ENCODE data around the gene PDZRN3. TPM values are rescaled to one million over a fixed set of nuclear protein-coding genes. Genes with fewer than 3 reads are reported as not detected.

The PDZRN3 gene
- total and polyA plus RNA-seq, 4 donors: 33.6 to 86.3 (median 52.6) TPM

DNA sequence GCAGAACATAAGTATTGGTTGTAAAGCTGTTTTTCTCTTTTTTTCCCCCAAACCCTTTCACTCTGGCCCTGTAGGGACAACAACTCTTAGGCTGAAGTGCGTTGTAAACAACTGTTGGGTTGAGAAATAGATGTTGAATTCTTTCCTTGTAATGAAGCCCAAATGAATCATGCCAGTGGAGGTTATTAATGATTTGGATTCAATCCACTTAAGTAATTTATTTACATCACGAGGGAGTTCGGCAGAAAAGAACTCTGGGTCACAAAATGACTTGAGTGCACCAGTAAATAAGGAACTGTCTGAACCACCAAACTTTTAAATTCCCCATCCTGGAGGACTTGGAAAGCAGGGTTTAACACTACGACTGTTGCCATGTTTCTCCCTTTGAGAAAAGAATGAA is 218.9 kb downstream of the PDZRN3 start:
- 43 to 45% methylated on average over 4 of the region's 4 CpGs for WGBS, 2 donors
- no peaks in the 10 kb centered on the region for H3K9me3 ChIP-seq (ENCODE audit: control insufficient read depth, low read length)
- H3K27ac ChIP-seq (ENCODE audit: low read depth in 1 of 2, low read length in 2 of 2): peak overlapping the region in 1 of 2 donors; percentile 18
- no peaks in the 10 kb centered on the region for H3K27me3 ChIP-seq (ENCODE audit: control insufficient read depth in 1 of 2, insufficient read depth in 2 of 2, low read length in 1 of 2)
- peak; percentile 40 for ATAC-seq (ENCODE audit: low FRiP score)
- H3K4me3 ChIP-seq (ENCODE audit: low read length in 2 of 2): no peak overlapping the region
- peaks cover 11 to 14% of the 10 kb centered on the region in 2 donors for H3K4me1 ChIP-seq (ENCODE audit: control insufficient read depth in 1 of 2, insufficient read depth in 2 of 2, low read length in 2 of 2)
- DNase-seq: no peak
- peaks cover 5% of the 10 kb centered on the region in 2 donors for H3K36me3 ChIP-seq (ENCODE audit: control insufficient read depth in 1 of 2, insufficient read depth in 2 of 2, low read length in 1 of 2)
- intact Hi-C loops (cut with DNase I): no loop called here

DNA sequence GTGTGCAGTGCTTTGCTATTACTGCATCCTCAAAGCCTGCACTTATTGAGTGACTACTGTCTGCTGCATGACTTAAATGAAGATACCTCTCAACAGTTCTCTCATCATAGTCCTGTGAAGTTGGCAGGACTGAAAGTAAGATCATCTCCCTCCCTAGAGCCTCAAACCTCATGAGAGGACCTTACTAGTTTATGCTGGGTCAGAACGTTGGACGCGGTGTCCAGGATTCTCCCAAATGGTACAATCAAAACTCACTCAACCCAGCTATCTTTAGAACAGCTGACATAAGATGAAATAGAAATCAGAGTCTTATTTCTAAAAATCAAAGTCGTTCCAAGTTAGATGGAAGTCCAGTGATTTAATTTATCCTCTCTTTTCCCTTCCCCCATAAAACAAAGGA is 219.7 kb downstream of the PDZRN3 start:
- WGBS, 2 donors: 80 to 81% methylated on average over 4 of the region's 4 CpGs
- DNase-seq (no peak), ATAC-seq (ENCODE audit: low FRiP score) (no peak)
- Histone ChIP-seq H3K4me1 (ENCODE audit: control insufficient read depth in 1 of 2, insufficient read depth in 2 of 2, low read length in 2 of 2) (peaks cover 11 to 14% of the 10 kb centered on the region in 2 donors), H3K36me3 (ENCODE audit: control insufficient read depth in 1 of 2, insufficient read depth in 2 of 2, low read length in 1 of 2) (peaks cover 5% of the 10 kb centered on the region in 2 donors), H3K4me3 (ENCODE audit: low read length in 2 of 2) (no peak overlapping the region), H3K27ac (ENCODE audit: low read depth in 1 of 2, low read length in 2 of 2) (no peak overlapping the region), H3K27me3 (ENCODE audit: control insufficient read depth in 1 of 2, insufficient read depth in 2 of 2, low read length in 1 of 2) (no peaks in the 10 kb centered on the region), H3K9me3 (ENCODE audit: control insufficient read depth, low read length) (no peaks in the 10 kb centered on the region)
- intact Hi-C loops (cut with DNase I): no loop called here

DNA sequence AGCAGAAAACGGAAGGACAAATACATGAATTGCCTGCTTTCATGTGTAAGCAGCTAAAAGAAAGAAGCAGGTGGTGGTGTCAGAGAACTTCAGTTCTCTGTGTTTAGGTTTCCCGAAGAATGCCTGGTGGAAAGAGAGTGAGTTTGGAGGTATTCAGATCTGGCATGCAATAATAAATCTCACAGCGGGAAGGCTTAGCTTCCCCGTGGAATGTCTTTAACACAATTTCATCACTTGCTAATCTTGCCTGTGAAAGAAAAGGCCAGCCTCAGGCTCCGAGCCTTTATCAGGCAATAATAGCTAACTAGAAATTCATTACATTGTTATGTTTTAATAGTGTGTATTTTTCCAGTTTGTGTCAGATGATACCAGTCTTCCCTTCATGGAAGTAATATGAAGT is 220.3 kb downstream of the PDZRN3 start:
- no peak overlapping the region for H3K27ac ChIP-seq (ENCODE audit: low read depth in 1 of 2, low read length in 2 of 2)
- no peak for ATAC-seq (ENCODE audit: low FRiP score)
- intact Hi-C loops (cut with DNase I): no loop called here
- H3K4me3 ChIP-seq (ENCODE audit: low read length in 2 of 2): no peak overlapping the region
- no peaks in the 10 kb centered on the region for H3K9me3 ChIP-seq (ENCODE audit: control insufficient read depth, low read length)
- DNase-seq: no peak
- H3K4me1 ChIP-seq (ENCODE audit: control insufficient read depth in 1 of 2, insufficient read depth in 2 of 2, low read length in 2 of 2): peaks cover 10 to 14% of the 10 kb centered on the region in 2 donors
- no peaks in the 10 kb centered on the region for H3K27me3 ChIP-seq (ENCODE audit: control insufficient read depth in 1 of 2, insufficient read depth in 2 of 2, low read length in 1 of 2)
- WGBS, 2 donors: 27 to 37% methylated on average over 5 of the region's 5 CpGs
- H3K36me3 ChIP-seq (ENCODE audit: control insufficient read depth in 1 of 2, insufficient read depth in 2 of 2, low read length in 1 of 2): peaks cover 5 to 7% of the 10 kb centered on the region in 2 donors

DNA sequence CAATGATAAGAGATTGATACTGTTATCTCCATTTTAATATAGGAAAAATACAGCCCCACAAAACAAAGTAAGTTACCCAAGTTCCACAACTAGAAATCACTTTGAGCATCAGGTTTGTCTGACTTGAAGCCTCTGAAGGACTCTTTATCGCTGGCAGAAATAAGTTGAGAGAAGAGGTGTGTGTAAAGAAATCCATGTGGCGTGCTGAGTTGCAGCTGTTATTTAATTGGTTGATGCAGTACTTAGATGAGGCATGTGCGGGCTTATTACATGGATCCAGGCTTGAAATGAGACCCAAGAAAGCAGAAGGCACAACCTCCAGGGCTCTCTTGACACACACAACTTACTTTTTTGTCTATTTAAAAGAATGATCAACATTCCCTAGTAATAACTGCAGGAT is 221.3 kb downstream of the PDZRN3 start:
- H3K4me3 ChIP-seq (ENCODE audit: low read length in 2 of 2): no peak overlapping the region
- 97 to 100% methylated on average over 3 of the region's 3 CpGs for WGBS, 2 donors
- DNase-seq (no peak), ATAC-seq (ENCODE audit: low FRiP score) (no peak)
- no peak overlapping the region for H3K27ac ChIP-seq (ENCODE audit: low read depth in 1 of 2, low read length in 2 of 2)
- H3K27me3 ChIP-seq (ENCODE audit: control insufficient read depth in 1 of 2, insufficient read depth in 2 of 2, low read length in 1 of 2): no peaks in the 10 kb centered on the region
- H3K36me3 ChIP-seq (ENCODE audit: control insufficient read depth in 1 of 2, insufficient read depth in 2 of 2, low read length in 1 of 2): peaks cover 5 to 7% of the 10 kb centered on the region in 2 donors
- peaks cover 9 to 13% of the 10 kb centered on the region in 2 donors for H3K4me1 ChIP-seq (ENCODE audit: control insufficient read depth in 1 of 2, insufficient read depth in 2 of 2, low read length in 2 of 2)
- intact Hi-C loops (cut with DNase I): no loop called here
- H3K9me3 ChIP-seq (ENCODE audit: control insufficient read depth, low read length): no peaks in the 10 kb centered on the region

DNA sequence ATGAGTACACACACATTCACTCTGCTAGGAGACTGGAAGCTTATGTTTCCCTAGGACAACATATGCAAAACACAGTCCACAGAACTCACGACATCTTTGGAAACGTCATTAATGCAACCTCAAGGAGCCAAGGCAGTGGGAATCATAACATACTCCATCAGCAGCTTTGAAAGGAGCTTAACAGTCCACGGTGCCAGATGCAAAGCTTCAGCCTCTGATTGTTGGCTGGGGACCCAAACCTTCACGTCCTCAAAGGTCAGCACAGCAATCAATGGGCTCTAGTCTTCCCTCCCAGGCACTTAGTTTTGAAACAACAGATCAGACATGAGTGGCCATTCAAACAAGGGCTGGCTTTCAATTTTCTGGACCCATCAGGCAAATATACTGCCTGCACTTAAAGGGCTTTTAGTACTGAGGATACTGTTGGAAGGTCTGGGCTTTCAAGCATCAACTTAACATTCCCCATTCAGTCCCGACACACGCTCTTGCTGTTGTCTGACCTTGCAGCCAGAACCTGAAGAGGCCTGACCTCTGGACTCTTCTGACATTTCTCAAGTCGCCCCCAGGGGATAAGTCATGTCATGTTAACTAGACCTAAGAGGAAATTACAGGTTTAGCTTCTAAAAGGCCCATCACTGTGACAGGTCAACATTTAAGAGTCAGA is 223.0 kb downstream of the PDZRN3 start:
- no peak overlapping the region for H3K4me3 ChIP-seq (ENCODE audit: low read length in 2 of 2)
- 41 to 45% methylated on average over 7 of the region's 7 CpGs for WGBS, 2 donors
- H3K4me1 ChIP-seq (ENCODE audit: control insufficient read depth in 1 of 2, insufficient read depth in 2 of 2, low read length in 2 of 2): peaks cover 3 to 10% of the 10 kb centered on the region in 2 donors
- H3K27ac ChIP-seq (ENCODE audit: low read depth in 1 of 2, low read length in 2 of 2): peak overlapping the region in 1 of 2 donors; percentile 25
- DNase-seq: no peak
- no peaks in the 10 kb centered on the region for H3K27me3 ChIP-seq (ENCODE audit: control insufficient read depth in 1 of 2, insufficient read depth in 2 of 2, low read length in 1 of 2)
- H3K9me3 ChIP-seq (ENCODE audit: control insufficient read depth, low read length): no peaks in the 10 kb centered on the region
- intact Hi-C loops (cut with DNase I): no loop called here
- peak; percentile 19 for ATAC-seq (ENCODE audit: low FRiP score)
- H3K36me3 ChIP-seq (ENCODE audit: control insufficient read depth in 1 of 2, insufficient read depth in 2 of 2, low read length in 1 of 2): peaks cover 7% of the 10 kb centered on the region in 2 donors

DNA sequence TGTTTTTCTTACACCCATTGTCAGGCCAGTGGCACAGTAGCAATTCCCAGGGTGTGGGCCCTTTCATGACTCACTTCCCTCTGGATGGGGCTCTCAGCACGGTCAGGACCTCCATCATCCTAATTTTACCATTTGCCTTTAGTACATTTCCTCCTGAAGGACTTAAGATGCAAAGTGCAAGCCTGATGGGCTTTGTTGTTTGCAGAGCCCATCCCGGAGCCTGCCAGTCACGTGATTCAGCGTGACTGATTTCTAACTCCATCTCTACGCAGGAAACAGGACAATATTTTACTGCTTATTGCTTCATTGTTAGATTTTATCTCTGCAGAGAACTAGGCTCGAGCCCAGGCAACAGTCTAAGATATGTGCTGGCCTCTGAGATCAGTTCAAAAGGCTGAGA is 223.7 kb downstream of the PDZRN3 start:
- Histone ChIP-seq H3K4me3 (ENCODE audit: low read length in 2 of 2) (no peak overlapping the region), H3K27me3 (ENCODE audit: control insufficient read depth in 1 of 2, insufficient read depth in 2 of 2, low read length in 1 of 2) (no peaks in the 10 kb centered on the region), H3K36me3 (ENCODE audit: control insufficient read depth in 1 of 2, insufficient read depth in 2 of 2, low read length in 1 of 2) (peaks cover 7 to 9% of the 10 kb centered on the region in 2 donors), H3K27ac (ENCODE audit: low read depth in 1 of 2, low read length in 2 of 2) (no peak overlapping the region), H3K4me1 (ENCODE audit: control insufficient read depth in 1 of 2, insufficient read depth in 2 of 2, low read length in 2 of 2) (peaks cover 2 to 6% of the 10 kb centered on the region in 2 donors), H3K9me3 (ENCODE audit: control insufficient read depth, low read length) (no peaks in the 10 kb centered on the region)
- intact Hi-C loops (cut with DNase I): no loop called here
- 56 to 62% methylated on average over 6 of the region's 6 CpGs for WGBS, 2 donors
- ATAC-seq (ENCODE audit: low FRiP score) (no peak), DNase-seq (no peak)

DNA sequence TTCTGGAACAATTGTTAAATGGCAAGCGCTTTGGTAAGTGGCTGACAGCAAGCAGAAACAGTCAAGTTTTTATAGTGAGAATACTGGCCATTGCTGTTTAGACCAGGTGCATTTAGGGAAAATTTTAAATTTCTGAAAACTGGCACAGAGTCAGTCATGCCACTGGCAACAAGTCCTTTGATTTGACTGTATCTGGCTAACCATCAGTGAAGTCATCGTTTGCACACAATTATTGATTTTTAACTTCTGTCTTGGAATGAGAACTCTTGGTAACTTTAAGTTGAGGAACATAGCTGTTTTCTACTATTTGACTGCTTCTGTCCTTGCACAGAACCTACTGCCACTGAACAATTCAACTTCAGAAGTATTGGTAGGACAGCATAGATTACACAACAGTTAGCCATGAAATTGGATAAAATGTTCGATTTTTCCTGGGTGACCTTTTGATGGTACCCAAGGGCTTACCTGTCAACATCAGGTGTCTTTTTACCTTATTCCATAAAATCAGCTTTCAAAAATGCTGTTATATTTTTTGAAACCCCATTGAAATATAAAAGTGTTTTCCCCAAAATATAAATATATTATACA is 225.0 kb downstream of the PDZRN3 start:
- 77 to 79% methylated on average over 3 of the region's 3 CpGs for WGBS, 2 donors

DNA sequence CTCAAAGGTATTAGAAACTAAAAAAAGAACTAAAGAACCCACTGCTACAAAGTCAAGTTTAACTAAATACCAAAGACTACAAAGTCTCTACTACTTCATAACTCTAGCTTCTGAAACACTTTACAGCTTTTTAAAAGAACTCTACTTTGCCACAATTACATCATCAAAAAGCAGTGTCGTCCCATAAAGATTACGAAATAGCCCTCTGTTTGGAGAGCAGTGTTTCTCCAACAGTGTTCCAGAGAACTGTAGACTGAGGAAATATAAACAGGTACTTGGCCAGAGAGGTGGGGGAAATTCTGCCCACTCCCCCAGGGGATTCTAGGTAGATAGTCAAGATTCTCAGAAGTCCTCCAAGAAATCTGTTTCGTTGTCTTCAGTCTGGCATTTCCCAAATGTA is 225.6 kb downstream of the PDZRN3 start:
- no peak for DNase-seq
- no peaks in the 10 kb centered on the region for H3K9me3 ChIP-seq (ENCODE audit: control insufficient read depth, low read length)
- H3K36me3 ChIP-seq (ENCODE audit: control insufficient read depth in 1 of 2, insufficient read depth in 2 of 2, low read length in 1 of 2): peaks cover 7 to 9% of the 10 kb centered on the region in 2 donors
- H3K27me3 ChIP-seq (ENCODE audit: control insufficient read depth in 1 of 2, insufficient read depth in 2 of 2, low read length in 1 of 2): no peaks in the 10 kb centered on the region
- H3K27ac ChIP-seq (ENCODE audit: low read depth in 1 of 2, low read length in 2 of 2): no peak overlapping the region
- ATAC-seq (ENCODE audit: low FRiP score): no peak
- no peak overlapping the region for H3K4me3 ChIP-seq (ENCODE audit: low read length in 2 of 2)
- WGBS, 2 donors: 40 to 46% methylated on average over 3 of the region's 3 CpGs
- H3K4me1 ChIP-seq (ENCODE audit: control insufficient read depth in 1 of 2, insufficient read depth in 2 of 2, low read length in 2 of 2): peaks cover 0 to 2% of the 10 kb centered on the region in 2 donors
- intact Hi-C loops (cut with DNase I): no loop called here

More for the DNA sequence above, 225.0 kb downstream of the PDZRN3 start:
- no peak for ATAC-seq (ENCODE audit: low FRiP score)
- peaks cover 7 to 9% of the 10 kb centered on the region in 2 donors for H3K36me3 ChIP-seq (ENCODE audit: control insufficient read depth in 1 of 2, insufficient read depth in 2 of 2, low read length in 1 of 2)
- H3K27ac ChIP-seq (ENCODE audit: low read depth in 1 of 2, low read length in 2 of 2): no peak overlapping the region
- no peaks in the 10 kb centered on the region for H3K9me3 ChIP-seq (ENCODE audit: control insufficient read depth, low read length)
- H3K4me1 ChIP-seq (ENCODE audit: control insufficient read depth in 1 of 2, insufficient read depth in 2 of 2, low read length in 2 of 2): peaks cover 0 to 2% of the 10 kb centered on the region in 2 donors
- no peaks in the 10 kb centered on the region for H3K27me3 ChIP-seq (ENCODE audit: control insufficient read depth in 1 of 2, insufficient read depth in 2 of 2, low read length in 1 of 2)
- no peak overlapping the region for H3K4me3 ChIP-seq (ENCODE audit: low read length in 2 of 2)
- DNase-seq: no peak
- intact Hi-C loops (cut with DNase I): no loop called here

DNA sequence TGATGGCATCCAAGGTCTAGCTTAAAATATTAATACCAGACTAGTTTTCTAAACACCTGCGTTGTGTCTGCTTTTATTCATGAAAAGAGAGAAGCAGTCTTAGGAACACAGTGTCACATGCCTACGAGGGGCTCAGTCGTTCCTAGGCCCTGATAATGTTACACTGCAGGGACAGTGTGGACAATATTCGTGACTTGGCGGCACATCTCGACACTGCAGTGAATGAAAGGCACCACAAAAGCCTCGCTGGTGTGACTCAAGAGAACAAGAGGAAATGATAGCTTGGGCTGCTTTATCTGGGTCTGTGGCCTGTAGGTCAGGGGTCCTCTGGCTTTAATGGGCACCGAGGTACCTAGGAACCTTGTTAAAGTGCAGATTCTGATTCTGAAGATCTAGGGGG is 226.7 kb downstream of the PDZRN3 start:
- Histone ChIP-seq H3K4me1 (ENCODE audit: control insufficient read depth in 1 of 2, insufficient read depth in 2 of 2, low read length in 2 of 2) (peaks cover 0 to 2% of the 10 kb centered on the region in 2 donors), H3K9me3 (ENCODE audit: control insufficient read depth, low read length) (no peaks in the 10 kb centered on the region), H3K4me3 (ENCODE audit: low read length in 2 of 2) (no peak overlapping the region), H3K27ac (ENCODE audit: low read depth in 1 of 2, low read length in 2 of 2) (no peak overlapping the region), H3K36me3 (ENCODE audit: control insufficient read depth in 1 of 2, insufficient read depth in 2 of 2, low read length in 1 of 2) (peaks cover 6% of the 10 kb centered on the region in 2 donors), H3K27me3 (ENCODE audit: control insufficient read depth in 1 of 2, insufficient read depth in 2 of 2, low read length in 1 of 2) (no peaks in the 10 kb centered on the region)
- ATAC-seq (ENCODE audit: low FRiP score) (no peak), DNase-seq (no peak)
- intact Hi-C loops (cut with DNase I): no loop called here
- WGBS, 2 donors: 86 to 91% methylated on average over 8 of the region's 8 CpGs

Data from aorta (tissue), 5 donors.